HG03469 (cell line): Measurements from ENCODE around the gene FARSA.
"Not testable (repeated sequence)": the region's sequence is repeated elsewhere in the genome, so short reads cannot be mapped to it uniquely, and the experiment has no call there.

ENCODE experiments used
- ATAC-seq: cut with Tn5 transposase; IDR thresholded peaks from one replicate; pipeline ENCODE4 v1.9.1; 2021; ENCODE audit warnings: mild to moderate bottlenecking, moderate library complexity, moderate number of reproducible peaks; ENCODE audit not compliant: unreplicated experiment

FARSA gene

GRCh38 chr19:12891553-12892021, 41.9 kb downstream of the FARSA start:
- no peak for ATAC-seq

- ATAC-seq: no peak
Measured at GRCh38 chr19:12890787-12891552, 42.5 kb downstream of the FARSA start, which contains the start of gene GCDH. TSS of gene GCDH (plus strand) at chr19:12891160. CDS start at chr19:12891305, 145 bp downstream.

- ATAC-seq: not testable (repeated sequence)
Measured at GRCh38 chr19:12890299-12890786, 43.2 kb downstream of the FARSA start.

- no peak for ATAC-seq
Measured at GRCh38 chr19:12888006-12888603, 45.4 kb downstream of the FARSA start.

GRCh38 chr19:12886969-12887747, 46.4 kb downstream of the FARSA start, which contains the start of gene KLF1:
TSS of gene KLF1 (minus strand) at chr19:12887201. CDS start at chr19:12887140, 61 bp downstream.
- no peak for ATAC-seq

GRCh38 chr19:12886651-12886968, 46.9 kb downstream of the FARSA start:
- no peak for ATAC-seq

- no peak for ATAC-seq
Measured at GRCh38 chr19:12885749-12886650, 47.5 kb downstream of the FARSA start.

GRCh38 chr19:12884926-12885748, 48.4 kb downstream of the FARSA start:
- no peak for ATAC-seq

GRCh38 chr19:12884627-12884925, 48.9 kb downstream of the FARSA start:
- ATAC-seq: no peak

- ATAC-seq: no peak
Measured at GRCh38 chr19:12884202-12884601, 49.3 kb downstream of the FARSA start.

GRCh38 chr19:12882589-12882988, 50.9 kb downstream of the FARSA start:
- ATAC-seq: no peak

- ATAC-seq: no peak
Measured at GRCh38 chr19:12881172-12881808, 52.2 kb downstream of the FARSA start, which contains the start of gene DNASE2. TSS of gene DNASE2 (minus strand) at chr19:12881449. CDS start at chr19:12881375, 74 bp downstream.

GRCh38 chr19:12880551-12881171, 52.9 kb downstream of the FARSA start:
- ATAC-seq: no peak

- no peak for ATAC-seq
Measured at GRCh38 chr19:12875086-12875485, 58.4 kb downstream of the FARSA start.

- no peak for ATAC-seq
Measured at GRCh38 chr19:12873891-12874745, 59.4 kb downstream of the FARSA start.

- no peak for ATAC-seq
Measured at GRCh38 chr19:12872941-12873890, 60.3 kb downstream of the FARSA start.
